Upper lobe of left lung (tissue), 6 donors: ENCODE measurements around the gene B4GALNT1. TPM values are rescaled to one million over a fixed set of nuclear protein-coding genes. Genes with fewer than 3 reads are reported as not detected.

Source experiments
- ATAC-seq, 2 donors: fragments of 200-7000 bp; cut with Tn5 transposase; one replicate each; pipeline ENCODE4 v1.9.1; 2022; ENCODE audit warnings: mild to moderate bottlenecking in 2 of 2, moderate library complexity in 2 of 2; ENCODE audit not compliant: low FRiP score in 2 of 2
- DNase-seq, 2 donors: peaks; one replicate each; pipeline ENCODE4 v3.0.0-alpha.2; 2019 to 2020
- H3K27ac ChIP-seq, 4 donors: fragments of 200-600 bp; sonication (generic); one replicate each; pipeline ENCODE4 v1.5.1; 2016 to 2019
- H3K27me3 ChIP-seq, 4 donors: fragments of 200-600 bp; sonication (generic); one replicate each; pipeline ENCODE4 v1.5.1; 2017 to 2019
- H3K36me3 ChIP-seq, 4 donors: fragments of 200-600 bp; sonication (generic); one replicate each; pipeline ENCODE4 v1.5.1; 2016 to 2019
- H3K4me1 ChIP-seq, 4 donors: fragments of 200-600 bp; sonication (generic); one replicate each; pipeline ENCODE4 v1.5.1; 2018 to 2019
- H3K4me3 ChIP-seq, 4 donors: fragments of 200-600 bp; sonication (generic); one replicate each; pipeline ENCODE4 v1.5.1; 2017 to 2019; ENCODE audit warnings: mild to moderate bottlenecking in 2 of 4, moderate library complexity in 1 of 4
- H3K9me3 ChIP-seq, 4 donors: fragments of 200-600 bp; sonication (generic); one replicate each; pipeline ENCODE4 v1.5.1; 2018 to 2019
- EP300 ChIP-seq, 4 donors: sonication (generic); formaldehyde crosslinking; IDR thresholded peaks; one replicate each; pipeline ENCODE4 v1.5.1; 2017; ENCODE audit warnings: antibody characterized with exemption in 4 of 4, control low read depth in 2 of 4
- POLR2A ChIP-seq, 4 donors: fragments of 450-650 bp; IDR thresholded peaks; one replicate each; pipeline ENCODE4 v1.5.1; 2016 to 2017; ENCODE audit warnings: antibody characterized with exemption in 4 of 4, mild to moderate bottlenecking in 2 of 4
- POLR2AphosphoS5 ChIP-seq, 2 donors: sonication (generic); formaldehyde crosslinking; IDR thresholded peaks; one replicate each; pipeline ENCODE4 v1.5.1; 2017; ENCODE audit warnings: antibody characterized with exemption in 2 of 2
- WGBS, 2 donors: methylation state at CpG; one replicate each; pipeline ENCODE4 v1.1.5; 2017 to 2018; 5-methylcytosine and 5-hydroxymethylcytosine counted together
- total RNA-seq, 6 donors: library from RNA; depleted of rRNA in 4 of 6; stranded (reverse); fragments of >200 nt in 4 of 6; gene quantifications; one replicate each; pipeline versions ENCODE4 v1.1.0 to v1.2.1, GENCODE V29; 2016 to 2021
- TF ChIP-seq, protein P1 (sequence below), 6 experiments: fragments of 450-650 bp in 4 of 6; fragments of 200-600 bp in 2 of 6; sonication (generic) in 2 of 6; IDR thresholded peaks; one replicate each; pipeline ENCODE4 v1.5.1; 2016 to 2019; ENCODE audit warnings: antibody characterized with exemption in 6 of 6
- donor health status: DM: no; HTN: no; CAD: no; lungs with moderate emphysema.
- donor health status: DM: no; HTN: yes; CAD: no; lungs with severe emphysema.

Gene B4GALNT1
- total RNA-seq, 6 donors from 2014 or later, result under 0.01 to 2.6 (median 0.80) TPM

DNA sequence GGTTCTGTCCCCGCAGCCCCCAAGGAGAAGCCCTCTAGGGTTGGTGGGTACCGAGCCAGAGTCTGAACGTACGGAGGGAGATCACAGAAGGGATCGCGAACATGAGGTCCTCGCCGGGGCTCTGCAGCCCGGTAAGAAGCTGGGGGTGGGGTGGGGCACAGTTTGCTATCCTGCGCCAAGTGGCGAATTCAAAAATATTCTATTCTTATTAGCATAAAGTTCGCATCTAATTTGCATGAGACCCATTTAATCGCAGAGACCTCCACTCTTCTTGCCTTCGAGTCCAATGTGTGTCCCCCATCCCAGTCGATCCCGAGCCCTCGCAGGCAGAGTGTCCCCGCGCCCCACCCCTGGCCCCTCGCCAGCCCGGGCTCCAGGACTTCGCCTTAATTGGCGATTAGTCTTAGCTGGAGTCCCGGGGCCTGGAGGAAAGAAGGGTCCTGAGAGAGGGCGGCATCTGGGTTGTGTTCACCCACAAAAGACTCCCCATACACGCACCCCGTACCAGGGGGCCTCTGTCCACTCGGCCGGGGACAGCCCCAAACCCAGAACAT, 22.4 kb downstream of the B4GALNT1 start:
- peaks cover 11 to 30% (median 25%) of the 10 kb centered on the region in 4 donors for H3K4me1 ChIP-seq
- TF ChIP-seq, protein P1, sequence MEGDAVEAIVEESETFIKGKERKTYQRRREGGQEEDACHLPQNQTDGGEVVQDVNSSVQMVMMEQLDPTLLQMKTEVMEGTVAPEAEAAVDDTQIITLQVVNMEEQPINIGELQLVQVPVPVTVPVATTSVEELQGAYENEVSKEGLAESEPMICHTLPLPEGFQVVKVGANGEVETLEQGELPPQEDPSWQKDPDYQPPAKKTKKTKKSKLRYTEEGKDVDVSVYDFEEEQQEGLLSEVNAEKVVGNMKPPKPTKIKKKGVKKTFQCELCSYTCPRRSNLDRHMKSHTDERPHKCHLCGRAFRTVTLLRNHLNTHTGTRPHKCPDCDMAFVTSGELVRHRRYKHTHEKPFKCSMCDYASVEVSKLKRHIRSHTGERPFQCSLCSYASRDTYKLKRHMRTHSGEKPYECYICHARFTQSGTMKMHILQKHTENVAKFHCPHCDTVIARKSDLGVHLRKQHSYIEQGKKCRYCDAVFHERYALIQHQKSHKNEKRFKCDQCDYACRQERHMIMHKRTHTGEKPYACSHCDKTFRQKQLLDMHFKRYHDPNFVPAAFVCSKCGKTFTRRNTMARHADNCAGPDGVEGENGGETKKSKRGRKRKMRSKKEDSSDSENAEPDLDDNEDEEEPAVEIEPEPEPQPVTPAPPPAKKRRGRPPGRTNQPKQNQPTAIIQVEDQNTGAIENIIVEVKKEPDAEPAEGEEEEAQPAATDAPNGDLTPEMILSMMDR (IDR thresholded peaks at IDR 0.05), result no peak
- TF ChIP-seq POLR2AphosphoS5 (IDR thresholded peaks at IDR 0.05) (no peak), POLR2A (IDR thresholded peaks at IDR 0.05) (no peak), EP300 (IDR thresholded peaks at IDR 0.05) (no peak)
- H3K4me3 ChIP-seq, result peak overlapping the region; percentile 46 to 76 (median 56)
- DNase-seq (peak in 1 of 2 donors; percentile 90), ATAC-seq (peak in 1 of 2 donors; percentile 30)
- WGBS, 2 donors, result 8 to 19% methylated on average over 18 to 29 of the region's 29 CpGs
- H3K27ac ChIP-seq, result peak overlapping the region; percentile 30 to 77 (median 74)
- peaks cover 0 to 11% (median 3%) of the 10 kb centered on the region in 4 donors for H3K27me3 ChIP-seq
- no peaks in the 10 kb centered on the region for H3K36me3 ChIP-seq
- no peaks in the 10 kb centered on the region for H3K9me3 ChIP-seq

DNA sequence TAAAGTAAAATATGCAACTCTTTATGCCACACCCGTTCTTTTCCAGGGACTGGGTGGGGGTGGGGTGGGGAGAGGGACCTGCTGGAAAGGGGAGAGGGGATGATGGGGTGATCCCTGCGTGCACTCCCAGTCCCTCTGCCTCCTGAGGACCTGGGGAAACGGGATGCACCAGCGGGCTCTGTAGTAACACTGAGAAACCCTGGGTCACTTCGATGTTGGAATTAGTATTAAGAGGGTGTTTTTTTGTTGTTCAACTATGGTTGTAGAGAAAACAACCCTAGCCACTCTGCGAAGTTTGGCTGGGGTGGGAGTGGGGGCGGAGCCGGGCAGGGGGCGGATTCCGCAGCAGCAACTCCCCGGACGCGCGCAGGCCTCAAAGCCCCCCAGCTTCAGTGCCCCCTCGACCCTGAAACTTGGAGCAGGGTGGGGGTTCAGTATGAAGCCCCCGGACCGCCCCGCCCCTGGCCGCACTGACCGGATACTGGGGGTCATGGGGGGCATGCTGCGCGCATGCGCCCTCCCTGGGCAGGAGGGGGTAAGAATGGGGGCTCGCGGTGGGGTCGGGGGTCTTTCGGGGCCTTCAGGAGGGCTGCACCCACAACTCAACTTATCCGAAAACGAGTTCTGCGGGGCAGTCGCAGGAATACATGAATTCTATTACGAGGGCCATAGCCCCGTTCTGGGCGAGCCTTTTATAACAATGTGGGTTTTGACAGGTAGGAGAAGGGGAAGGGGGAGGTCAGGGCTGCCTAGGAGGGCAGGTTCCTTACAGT, 23.0 kb downstream of the B4GALNT1 start:
- WGBS, 2 donors, result 44 to 57% methylated on average over 27 to 28 of the region's 34 CpGs
- peak in 1 of 2 donors; percentile 11 for ATAC-seq
- peaks cover 11 to 33% (median 31%) of the 10 kb centered on the region in 4 donors for H3K4me1 ChIP-seq
- DNase-seq, result peak in 1 of 2 donors; percentile 85
- no peaks in the 10 kb centered on the region for H3K9me3 ChIP-seq
- H3K4me3 ChIP-seq, result peak overlapping the region in 3 of 4 donors; percentile 46 to 76 (median 57)
- peak overlapping the region; percentile 30 to 77 (median 74) for H3K27ac ChIP-seq
- H3K27me3 ChIP-seq, result peaks cover 0 to 11% (median 4%) of the 10 kb centered on the region in 4 donors
- H3K36me3 ChIP-seq, result no peaks in the 10 kb centered on the region
- TF ChIP-seq POLR2A (IDR thresholded peaks at IDR 0.05) (no peak), EP300 (IDR thresholded peaks at IDR 0.05) (no peak), POLR2AphosphoS5 (IDR thresholded peaks at IDR 0.05) (no peak)
- TF ChIP-seq, protein P1 (IDR thresholded peaks at IDR 0.05), result no peak

DNA sequence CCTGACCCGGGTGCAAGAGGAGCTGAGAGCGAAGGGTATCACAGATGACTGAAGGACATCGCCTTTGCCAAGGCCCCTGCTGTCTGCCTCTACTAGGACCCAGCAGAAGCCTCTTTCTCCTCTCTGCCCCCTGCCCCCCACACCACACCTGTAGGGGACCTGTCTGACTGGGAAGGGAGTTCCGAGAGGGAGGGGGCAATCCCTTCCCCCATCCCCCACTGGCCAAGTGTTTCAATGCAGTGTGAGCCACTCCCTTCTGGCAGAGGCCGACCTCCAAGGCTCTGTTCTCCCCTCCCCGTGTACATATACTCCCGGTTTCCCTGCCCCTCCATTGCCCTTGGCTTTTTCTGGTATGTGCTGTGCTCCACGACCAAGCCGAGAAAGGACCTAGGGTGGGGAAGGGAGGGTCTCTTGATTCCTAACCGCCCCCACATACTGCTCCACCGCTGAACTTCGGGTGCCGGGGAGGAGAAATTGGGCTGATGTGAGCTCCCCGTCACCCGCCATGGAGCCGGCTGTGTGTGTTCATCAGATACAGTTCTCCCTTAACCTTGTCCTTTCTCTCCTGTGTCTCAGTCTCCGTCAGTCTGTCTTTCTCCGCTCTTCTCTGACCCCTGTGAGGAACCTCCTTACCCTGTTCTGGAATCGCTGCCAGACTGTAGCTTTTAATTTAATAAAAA, 23.8 kb downstream of the B4GALNT1 start:
- H3K4me3 ChIP-seq, result no peak overlapping the region
- H3K9me3 ChIP-seq, result no peaks in the 10 kb centered on the region
- H3K4me1 ChIP-seq, result peaks cover 14 to 40% (median 33%) of the 10 kb centered on the region in 4 donors
- TF ChIP-seq POLR2AphosphoS5 (IDR thresholded peaks at IDR 0.05) (no peak), EP300 (IDR thresholded peaks at IDR 0.05) (no peak), POLR2A (IDR thresholded peaks at IDR 0.05) (no peak)
- no peaks in the 10 kb centered on the region for H3K36me3 ChIP-seq
- DNase-seq (no peak), ATAC-seq (no peak)
- WGBS, 2 donors, result 77 to 79% methylated on average over 19 of the region's 19 CpGs
- peaks cover 0 to 13% (median 8%) of the 10 kb centered on the region in 4 donors for H3K27me3 ChIP-seq
- H3K27ac ChIP-seq, result peak overlapping the region in 3 of 4 donors; percentile 74 to 77 (median 75)

DNA sequence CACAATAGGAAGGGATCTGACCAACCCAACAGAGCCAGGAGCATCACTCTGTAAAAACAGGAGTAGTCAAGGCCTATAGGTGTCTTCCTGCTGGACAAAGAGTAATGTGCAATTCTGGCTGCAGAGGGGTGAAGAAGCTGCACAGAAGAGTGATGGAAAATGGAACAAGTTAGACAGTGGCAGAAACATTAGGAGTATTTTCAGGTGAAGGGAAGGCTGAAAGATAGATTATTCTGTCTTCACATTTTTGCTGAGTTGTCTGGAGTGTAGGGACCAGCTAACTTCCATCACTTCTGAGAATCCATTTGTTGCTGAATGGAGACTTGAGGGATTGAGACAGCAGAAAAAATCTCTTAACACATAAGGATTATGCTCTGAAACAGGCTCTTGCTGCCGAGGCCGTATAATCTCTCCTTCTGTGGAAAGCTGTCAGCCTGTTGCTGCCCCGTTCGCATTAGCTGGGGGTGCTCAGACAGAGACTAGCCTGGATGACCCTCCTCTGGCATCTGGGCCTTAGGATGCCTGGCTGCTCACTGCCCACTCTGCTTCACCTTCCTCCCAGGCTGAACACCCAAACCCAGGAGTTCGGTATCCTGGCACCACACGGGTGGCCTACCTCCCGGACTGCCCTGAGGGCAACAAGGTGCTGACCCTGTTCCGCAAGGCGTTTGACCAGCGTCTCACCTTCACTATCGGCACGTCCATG, 24.9 kb downstream of the B4GALNT1 start:
- no peak overlapping the region for H3K4me3 ChIP-seq
- TF ChIP-seq, protein P1 (IDR thresholded peaks at IDR 0.05), result no peak
- TF ChIP-seq POLR2AphosphoS5 (IDR thresholded peaks at IDR 0.05), result no peak
- no peak for TF ChIP-seq POLR2A (IDR thresholded peaks at IDR 0.05)
- no peak for TF ChIP-seq EP300 (IDR thresholded peaks at IDR 0.05)
- no peak for ATAC-seq
- peaks cover 22 to 50% (median 37%) of the 10 kb centered on the region in 4 donors for H3K4me1 ChIP-seq
- H3K27me3 ChIP-seq, result peaks cover 0 to 13% (median 8%) of the 10 kb centered on the region in 4 donors
- H3K9me3 ChIP-seq, result no peaks in the 10 kb centered on the region
- no peak overlapping the region for H3K27ac ChIP-seq
- no peaks in the 10 kb centered on the region for H3K36me3 ChIP-seq
- no peak for DNase-seq
- WGBS, 2 donors, result 89 to 90% methylated on average over 12 of the region's 12 CpGs
